HG02884 (cell line): ENCODE data around the gene ADAMTS4.
A peak's percentile ranks its signal among the peaks of the same experiment; 100 is the strongest.

ENCODE experiments used
- ATAC-seq: cut with Tn5 transposase; IDR thresholded peaks from one replicate; pipeline ENCODE4 v1.9.1; 2021; ENCODE audit warnings: mild to moderate bottlenecking, moderate library complexity; ENCODE audit not compliant: unreplicated experiment

The ADAMTS4 gene

GRCh38 chr1:161219078-161219892 is 20.4 kb upstream of the ADAMTS4 start:
- ATAC-seq = no peak

GRCh38 chr1:161218301-161219077 is 19.6 kb upstream of the ADAMTS4 start:
- no peak for ATAC-seq

GRCh38 chr1:161217831-161218230 is 19.0 kb upstream of the ADAMTS4 start:
- ATAC-seq = no peak

GRCh38 chr1:161216945-161217712 is 18.3 kb upstream of the ADAMTS4 start:
- ATAC-seq = peak; percentile 60

- no peak for ATAC-seq
Measured at GRCh38 chr1:161215076-161215475, 16.2 kb upstream of the ADAMTS4 start, which contains the start of gene FCER1G. Gene FCER1G, plus strand, starts transcription at chr1:161215295. Its CDS starts 27 bp downstream, at chr1:161215322.

GRCh38 chr1:161214369-161214768 is 15.5 kb upstream of the ADAMTS4 start:
- no peak for ATAC-seq

- no peak for ATAC-seq
Measured at GRCh38 chr1:161209790-161210409, 11.0 kb upstream of the ADAMTS4 start.

- no peak for ATAC-seq
Measured at GRCh38 chr1:161207173-161207572, 8.3 kb upstream of the ADAMTS4 start.

GRCh38 chr1:161206411-161207140 is 7.7 kb upstream of the ADAMTS4 start:
- no peak for ATAC-seq

- ATAC-seq = peak; percentile 95
Measured at GRCh38 chr1:161201836-161202712, 3.2 kb upstream of the ADAMTS4 start, which contains the start of gene NDUFS2. Gene NDUFS2, plus strand, starts transcription at chr1:161202367. Its CDS starts 19 bp downstream, at chr1:161202386.

GRCh38 chr1:161200992-161201835 is 2.4 kb upstream of the ADAMTS4 start:
- no peak for ATAC-seq

- ATAC-seq = no peak
Measured at GRCh38 chr1:161200421-161200991, 1.7 kb upstream of the ADAMTS4 start.

- no peak for ATAC-seq
Measured at GRCh38 chr1:161199506-161200139, 769 bp upstream of the ADAMTS4 start.

- ATAC-seq = no peak
Measured at GRCh38 chr1:161198194-161198896, 509 bp downstream of the ADAMTS4 start.

- ATAC-seq = no peak
Measured at GRCh38 chr1:161197560-161198193, 1.2 kb downstream of the ADAMTS4 start.
